GM18951 (cell line): ENCODE data around the gene ALDOB.

ENCODE experiments used
- POLR2A ChIP-seq: IDR thresholded peaks from 4 replicates; pipeline ENCODE4 v1.6.1; 2011; ENCODE audit warnings: mild to moderate bottlenecking; ENCODE audit not compliant: insufficient read length, insufficient read depth; ENCODE audit errors: extremely low read depth
- in situ Hi-C: fragments of 300-500 bp; cut with MboI; formaldehyde crosslinking; loops from one replicate; pipeline ENCODE4 v1.12.0; 2022; ENCODE audit warnings: low sequenced_read_pairs, mixed read lengths, inconsistent platforms; ENCODE audit not compliant: unreplicated experiment

Gene ALDOB

GRCh38 chr9:101428909-101429308, 6.7 kb downstream of the ALDOB start:
- in situ Hi-C loops, result no loop called here

GRCh38 chr9:101427957-101428655, 7.5 kb downstream of the ALDOB start:
- TF ChIP-seq POLR2A, result no peak

More at GRCh38 chr9:101428909-101429308, 6.7 kb downstream of the ALDOB start:
- TF ChIP-seq POLR2A, result no peak

GRCh38 chr9:101427358-101427757, 8.2 kb downstream of the ALDOB start:
- TF ChIP-seq POLR2A, result no peak
- in situ Hi-C loops, result no loop called here

More at GRCh38 chr9:101427957-101428655, 7.5 kb downstream of the ALDOB start:
- in situ Hi-C loops, result no loop called here

- TF ChIP-seq POLR2A, result no peak
Observed at GRCh38 chr9:101421653-101422065, 13.9 kb downstream of the ALDOB start.

GRCh38 chr9:101419863-101420262, 15.7 kb downstream of the ALDOB start:
- in situ Hi-C loops, result no loop called here
- no peak for TF ChIP-seq POLR2A

More at GRCh38 chr9:101421653-101422065, 13.9 kb downstream of the ALDOB start:
- in situ Hi-C loops, result no loop called here

- in situ Hi-C loops, result no loop called here
- TF ChIP-seq POLR2A, result no peak
Observed at GRCh38 chr9:101418518-101419430, 16.8 kb downstream of the ALDOB start.

GRCh38 chr9:101417977-101418376, 17.6 kb downstream of the ALDOB start:
- in situ Hi-C loops, result no loop called here
- no peak for TF ChIP-seq POLR2A

GRCh38 chr9:101417389-101417788, 18.2 kb downstream of the ALDOB start:
- TF ChIP-seq POLR2A, result no peak
- in situ Hi-C loops, result no loop called here

- in situ Hi-C loops, result no loop called here
Observed at GRCh38 chr9:101415578-101415977, 20.0 kb downstream of the ALDOB start.

GRCh38 chr9:101414839-101415238, 20.7 kb downstream of the ALDOB start:
- TF ChIP-seq POLR2A, result no peak
- in situ Hi-C loops, result no loop called here

More at GRCh38 chr9:101415578-101415977, 20.0 kb downstream of the ALDOB start:
- no peak for TF ChIP-seq POLR2A

GRCh38 chr9:101409079-101409477, 26.5 kb downstream of the ALDOB start:
- in situ Hi-C loops, result no loop called here
- TF ChIP-seq POLR2A, result no peak

- no peak for TF ChIP-seq POLR2A
- in situ Hi-C loops, result no loop called here
Observed at GRCh38 chr9:101408374-101409078, 27.0 kb downstream of the ALDOB start.

- in situ Hi-C loops, result no loop called here
- TF ChIP-seq POLR2A, result no peak
Observed at GRCh38 chr9:101403516-101404285, 31.9 kb downstream of the ALDOB start.

- in situ Hi-C loops, result no loop called here
- TF ChIP-seq POLR2A, result no peak
Observed at GRCh38 chr9:101400120-101400519, 35.5 kb downstream of the ALDOB start.
